Measurements from ENCODE around the gene PRICKLE2. TPM values are rescaled to one million over a fixed set of nuclear protein-coding genes. Genes with fewer than 3 reads are reported as not detected.

The PRICKLE2 gene
- total RNA-seq, 1 donor from 2014 or later: 5.1 TPM

- no peak for DNase-seq (ENCODE audit: low read depth)
- H3K4me3 ChIP-seq (ENCODE audit: low read depth, low read length): no peak overlapping the region
- no peak for TF ChIP-seq CTCF (conservative IDR thresholded peaks at IDR 0.05; ENCODE audit: low read depth, low read length)
Measured at GRCh38 chr3:64047787-64048186, 177.5 kb downstream of the PRICKLE2 start.

- H3K4me3 ChIP-seq (ENCODE audit: low read depth, low read length): no peak overlapping the region
- no peak for TF ChIP-seq CTCF (conservative IDR thresholded peaks at IDR 0.05; ENCODE audit: low read depth, low read length)
- DNase-seq (ENCODE audit: low read depth): no peak
Measured at GRCh38 chr3:64046996-64047594, 178.2 kb downstream of the PRICKLE2 start.

GRCh38 chr3:64046592-64046991 is 178.7 kb downstream of the PRICKLE2 start:
- DNase-seq (ENCODE audit: low read depth): no peak
- no peak for TF ChIP-seq CTCF (conservative IDR thresholded peaks at IDR 0.05; ENCODE audit: low read depth, low read length)
- H3K4me3 ChIP-seq (ENCODE audit: low read depth, low read length): no peak overlapping the region

- no peak for DNase-seq (ENCODE audit: low read depth)
- TF ChIP-seq CTCF (conservative IDR thresholded peaks at IDR 0.05; ENCODE audit: low read depth, low read length): no peak
- no peak overlapping the region for H3K4me3 ChIP-seq (ENCODE audit: low read depth, low read length)
Measured at GRCh38 chr3:64042952-64043351, 182.3 kb downstream of the PRICKLE2 start.

Other genes starting within 250 kb of the PRICKLE2 start
- 92.1 and 130 TPM in 2 replicates for gene PSMD6, start 202.0 kb downstream of the PRICKLE2 start, total RNA-seq

Data from epithelial cell of proximal tubule (primary cell).